Bronchial epithelial cell (primary cell): ENCODE measurements around the gene SEPTIN8. TPM values are rescaled to one million over a fixed set of nuclear protein-coding genes. Genes with fewer than 3 reads are reported as not detected.
A peak's percentile ranks its signal among the peaks of the same experiment; 100 is the strongest.

Source experiments
- DNase-seq: peaks from one replicate; pipeline ENCODE4 v3.0.0-alpha.2; 2010; ENCODE audit warnings: low read depth
- FAIRE-seq: peaks from 2 replicates; lab custom pipeline; 2011; peaks lifted over from hg19 to GRCh38; lab: Jason Lieb, UNC
- H3K27me3 ChIP-seq: 2 replicates; pipeline ENCODE4 v1.5.1; 2011; ENCODE audit warnings: low read length; ENCODE audit not compliant: control insufficient read depth, insufficient read depth
- H3K36me3 ChIP-seq: 2 replicates; pipeline ENCODE4 v1.5.1; 2011; ENCODE audit warnings: low read length; ENCODE audit not compliant: control insufficient read depth, insufficient read depth
- H3K4me3 ChIP-seq: 2 replicates; pipeline ENCODE4 v1.5.1; 2011; ENCODE audit warnings: mild to moderate bottlenecking, low read depth, low read length, control low read depth
- CTCF ChIP-seq: IDR thresholded peaks from 2 replicates; pipeline ENCODE4 v1.5.1; 2011; ENCODE audit warnings: mild to moderate bottlenecking, moderate library complexity, low read length, control low read depth, inconsistent platforms; ENCODE audit not compliant: insufficient read depth, severe bottlenecking
- total RNA-seq: library from RNA; depleted of rRNA; stranded (reverse); fragments of >200 nt; gene quantifications from 2 replicates; pipeline ENCODE4 v1.2.1, GENCODE V29; 2014

SEPTIN8 gene
- total RNA-seq, 1 donor from 2014 or later = 22.6 TPM

- Histone ChIP-seq H3K4me3 (no peak overlapping the region), H3K27me3 (no peaks in the 10 kb centered on the region), H3K36me3 (peaks cover 30% of the 10 kb centered on the region)
- no peak for DNase-seq
- FAIRE-seq = no peak
- no peak for TF ChIP-seq CTCF
These were observed 17.0 kb downstream of the SEPTIN8 start for GRCh38 chr5:132760049-132760420.

- Histone ChIP-seq H3K27me3 (no peaks in the 10 kb centered on the region), H3K36me3 (peaks cover 30% of the 10 kb centered on the region), H3K4me3 (no peak overlapping the region)
- FAIRE-seq (no peak), DNase-seq (no peak)
- TF ChIP-seq CTCF = no peak
These were observed 17.7 kb downstream of the SEPTIN8 start for GRCh38 chr5:132759114-132760048.

GRCh38 chr5:132758451-132758850 is 18.6 kb downstream of the SEPTIN8 start:
- DNase-seq (no peak), FAIRE-seq (no peak)
- Histone ChIP-seq H3K27me3 (no peaks in the 10 kb centered on the region), H3K36me3 (peaks cover 27% of the 10 kb centered on the region), H3K4me3 (no peak overlapping the region)
- no peak for TF ChIP-seq CTCF

GRCh38 chr5:132756542-132756941 is 20.5 kb downstream of the SEPTIN8 start:
- no peak for FAIRE-seq
- no peak for TF ChIP-seq CTCF

GRCh38 chr5:132754947-132755346 is 22.1 kb downstream of the SEPTIN8 start:
- FAIRE-seq = no peak
- DNase-seq = peak; percentile 18
- no peak for TF ChIP-seq CTCF
- Histone ChIP-seq H3K36me3 (peaks cover 11% of the 10 kb centered on the region), H3K27me3 (no peaks in the 10 kb centered on the region), H3K4me3 (no peak overlapping the region)

More at GRCh38 chr5:132756542-132756941, 20.5 kb downstream of the SEPTIN8 start:
- DNase-seq = no peak
- Histone ChIP-seq H3K27me3 (no peaks in the 10 kb centered on the region), H3K4me3 (no peak overlapping the region), H3K36me3 (peaks cover 19% of the 10 kb centered on the region)
